Lower leg skin (tissue), 3 donors: ENCODE measurements around the gene BNIP3.

Source experiments
- CTCF ChIP-seq, 3 donors: fragments of 450-650 bp; IDR thresholded peaks; one replicate each; pipeline ENCODE4 v1.5.1; 2016; ENCODE audit warnings: antibody characterized with exemption in 3 of 3, mild to moderate bottlenecking in 3 of 3, moderate library complexity in 2 of 3
- POLR2A ChIP-seq, 2 donors: fragments of 450-650 bp; IDR thresholded peaks; one replicate each; pipeline ENCODE4 v1.6.1; 2016 to 2017; ENCODE audit warnings: antibody characterized with exemption in 2 of 2, mild to moderate bottlenecking in 1 of 2, moderate library complexity in 1 of 2

DNA sequence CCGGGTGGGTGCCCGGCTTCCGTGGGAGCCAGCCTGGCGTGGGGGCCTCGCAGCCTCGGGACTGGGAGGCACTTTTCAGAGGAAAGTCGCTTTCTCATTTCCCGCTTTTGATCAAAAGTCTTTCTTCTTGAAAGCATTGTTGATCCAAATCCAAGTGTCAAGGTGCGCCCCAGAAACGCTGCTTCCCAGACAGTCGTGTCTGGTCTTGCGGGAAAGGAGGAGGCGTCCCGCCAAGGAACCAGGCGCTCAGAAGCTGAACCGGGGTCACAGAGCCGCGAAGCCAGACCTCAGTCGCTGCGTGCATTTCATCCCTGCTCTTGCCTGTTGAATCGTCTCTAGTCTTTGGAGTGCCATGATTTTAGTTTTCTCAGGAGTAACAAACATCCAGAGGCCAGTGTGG lies 1.1 kb upstream of the BNIP3 start:
- TF ChIP-seq POLR2A (IDR thresholded peaks at IDR 0.05) (no peak), CTCF (IDR thresholded peaks at IDR 0.05) (no peak)
